ENCODE data around the gene KIFBP. TPM values are rescaled to one million over a fixed set of nuclear protein-coding genes. Genes with fewer than 3 reads are reported as not detected.
A peak's percentile ranks its signal among the peaks of the same experiment; 100 is the strongest.

KIFBP gene
- total RNA-seq, 1 experiment from 2014 or later, result 35.2 TPM

DNA sequence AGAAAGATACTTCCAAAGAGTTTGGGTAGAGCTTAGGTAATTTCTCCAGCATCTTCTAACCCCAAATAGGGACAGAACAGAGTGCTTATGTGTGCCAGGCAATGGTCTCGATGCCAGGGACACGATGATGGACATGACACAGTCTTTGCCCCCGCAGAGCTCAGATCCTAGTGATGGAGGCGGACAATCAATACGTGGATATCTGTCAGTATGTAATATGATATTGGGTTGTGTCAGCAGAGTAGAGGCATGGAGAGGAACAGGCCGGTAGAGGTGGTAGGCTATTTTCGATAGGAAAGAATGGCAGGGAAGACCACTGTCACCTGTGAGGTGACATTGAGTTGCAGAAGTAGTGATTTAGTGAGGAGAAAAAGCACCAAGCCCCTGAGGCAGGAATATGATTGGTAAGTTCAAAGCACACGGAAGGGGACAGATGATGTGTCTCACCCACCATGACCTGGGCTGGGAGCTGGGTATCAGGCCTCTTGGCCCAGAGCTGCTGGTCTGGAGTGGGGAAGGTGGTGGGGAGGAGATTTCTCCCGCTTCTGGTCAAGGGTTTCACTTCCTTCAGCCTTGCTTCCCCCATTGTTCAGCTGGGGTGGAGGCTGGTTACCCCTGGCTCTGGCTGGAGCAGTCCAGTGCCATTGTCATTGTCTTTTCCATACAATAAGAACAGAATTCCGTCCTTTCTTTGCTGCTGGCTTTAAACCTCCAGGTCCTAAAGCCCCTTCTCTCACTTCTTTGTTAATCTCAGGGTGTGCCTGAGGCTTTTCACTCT is 63.3 kb downstream of the KIFBP start:
- no peak for DNase-seq (ENCODE audit: low spot score)

DNA sequence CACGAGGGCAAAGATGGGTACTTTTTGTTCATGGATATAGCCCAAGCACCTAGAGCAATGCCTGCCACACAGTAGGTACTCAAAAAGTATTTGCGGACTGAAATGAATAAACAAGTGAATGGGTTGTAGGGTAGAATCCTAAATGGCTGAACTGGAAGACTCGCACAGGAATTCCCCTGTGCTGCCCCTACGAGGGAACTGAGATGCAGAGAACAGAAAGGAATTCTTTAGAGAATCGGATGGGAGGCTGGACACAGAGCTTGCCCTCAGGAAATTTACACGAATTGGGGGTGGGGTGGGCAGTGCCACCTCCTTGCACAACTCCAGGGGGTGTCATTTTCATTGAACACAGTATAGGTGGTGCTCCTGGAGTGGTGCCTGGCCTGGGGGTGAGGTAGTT is 64.1 kb downstream of the KIFBP start:
- DNase-seq (ENCODE audit: low spot score), result no peak

DNA sequence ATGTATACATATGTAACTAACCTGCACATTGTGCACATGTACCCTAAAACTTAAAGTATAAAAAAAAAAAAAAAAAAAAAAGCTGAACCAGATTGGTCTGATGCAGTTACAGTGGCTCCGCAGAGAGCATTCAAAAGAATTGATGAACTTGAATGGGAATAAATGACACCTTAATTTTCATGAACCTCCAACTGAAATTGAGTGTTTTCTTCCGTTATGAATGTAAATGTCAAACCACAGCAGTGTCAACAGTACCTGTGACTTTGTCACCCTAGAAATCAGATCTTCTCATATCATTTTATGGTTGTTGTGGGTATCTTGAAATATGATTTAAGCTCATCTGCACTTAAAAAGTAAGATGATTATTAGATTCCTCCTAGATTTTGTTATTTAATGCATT is 66.6 kb downstream of the KIFBP start:
- DNase-seq (ENCODE audit: low spot score), result no peak

DNA sequence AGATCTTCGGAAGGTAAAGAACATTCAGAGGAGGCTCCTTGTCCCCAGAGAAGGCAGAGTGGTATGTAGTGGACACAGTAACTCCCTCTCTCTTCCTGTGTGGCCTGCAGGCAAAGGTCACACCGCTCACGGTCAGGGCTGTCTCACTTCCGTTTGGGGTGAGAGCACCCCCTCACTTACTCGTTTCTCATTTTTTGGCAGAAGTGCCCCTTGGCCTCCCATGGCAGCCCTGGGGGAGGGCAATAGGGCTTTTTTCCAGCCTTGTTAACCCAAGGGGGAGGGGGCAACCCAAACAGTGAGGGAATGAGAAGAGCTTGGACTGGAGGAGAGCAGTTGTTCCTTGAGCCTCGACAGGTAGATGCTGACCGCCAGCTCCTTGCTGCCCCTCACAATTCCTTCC is 67.5 kb downstream of the KIFBP start:
- no peak for DNase-seq (ENCODE audit: low spot score)

DNA sequence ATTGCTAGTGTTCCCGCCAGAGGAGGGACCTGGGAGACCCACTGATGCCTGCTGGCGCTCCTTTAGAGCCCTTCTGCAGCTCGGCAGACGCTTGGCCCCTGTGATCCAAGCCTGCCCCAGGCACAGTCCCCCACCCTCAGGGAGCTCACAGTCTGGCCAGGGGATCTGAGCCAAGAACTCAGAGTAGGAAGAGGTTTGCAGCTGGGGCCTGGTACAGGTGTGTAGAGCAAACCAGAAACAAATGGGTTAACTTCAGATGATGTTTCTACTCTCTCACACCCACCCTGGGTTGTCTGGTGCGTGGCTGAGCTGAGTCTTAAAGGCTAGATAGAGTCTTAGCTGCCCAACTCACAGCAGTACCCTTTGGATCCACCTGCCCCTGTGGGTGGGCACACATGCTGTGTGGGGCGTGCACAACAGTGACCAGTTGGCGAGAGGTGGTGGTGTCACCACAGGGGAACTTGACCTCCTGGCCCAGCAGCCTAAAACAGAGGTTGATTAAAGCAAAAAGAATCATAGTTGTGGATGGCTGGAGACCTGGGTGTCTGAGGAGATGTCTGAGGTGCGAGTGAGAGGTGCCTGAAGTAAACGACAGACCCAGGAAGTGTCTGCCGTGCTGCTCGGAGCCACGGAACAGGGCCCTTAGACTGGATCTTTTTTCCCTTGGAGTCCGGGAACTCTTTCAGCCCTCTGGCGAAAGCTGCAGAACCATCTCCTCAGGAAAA is 68.1 kb downstream of the KIFBP start:
- no peak for DNase-seq (ENCODE audit: low spot score)

DNA sequence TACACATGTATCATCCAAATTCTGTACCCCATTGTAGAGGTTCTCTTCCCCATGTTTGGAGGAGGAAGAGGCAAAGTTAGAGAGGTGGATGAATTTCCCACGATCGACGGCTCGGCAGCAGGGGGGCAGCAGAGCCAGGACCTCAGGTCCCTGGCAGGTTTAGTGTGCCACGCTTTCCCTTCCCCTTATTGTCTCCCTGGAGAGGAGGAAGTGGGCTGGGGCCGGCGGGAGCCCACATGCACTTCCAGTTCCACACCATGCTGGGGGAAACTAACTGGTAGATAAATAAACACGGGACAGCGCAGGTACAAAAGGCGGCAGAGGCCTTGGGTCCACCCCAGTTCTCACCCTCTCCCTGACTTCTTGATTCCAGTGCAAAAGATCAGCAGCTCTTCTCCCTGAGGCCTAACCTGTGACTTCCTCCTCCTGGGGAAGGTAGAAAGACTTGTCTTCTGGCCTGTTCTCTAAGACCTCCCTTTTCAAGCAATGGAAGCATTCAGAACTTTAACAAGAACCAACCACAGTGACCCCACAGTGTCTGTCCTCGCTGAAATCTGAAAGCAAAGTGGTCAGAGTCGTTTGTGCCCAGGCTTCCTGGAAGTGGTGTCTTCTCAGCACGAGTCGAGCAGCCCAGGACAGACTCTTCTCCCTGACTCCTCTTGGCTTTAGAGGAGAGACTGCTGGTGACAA is 68.8 kb downstream of the KIFBP start:
- DNase-seq (ENCODE audit: low spot score), result no peak

DNA sequence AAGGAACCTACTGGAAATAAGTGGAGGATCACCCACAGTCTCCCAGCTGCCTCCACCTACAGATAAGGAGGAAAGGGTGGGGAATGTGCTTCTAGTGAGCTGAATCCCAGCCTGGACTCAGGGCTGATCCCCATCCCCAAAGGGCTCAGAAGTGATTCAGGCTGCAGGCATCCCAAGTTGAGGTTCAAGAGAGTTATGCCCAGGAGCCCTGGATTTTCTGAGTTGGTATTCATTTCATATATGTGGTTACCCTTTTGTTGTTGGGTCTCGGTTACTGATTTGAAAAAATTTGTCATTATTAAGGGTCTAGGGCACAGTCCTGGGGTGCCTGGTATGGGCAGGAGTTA is 69.3 kb downstream of the KIFBP start:
- DNase-seq (ENCODE audit: low spot score), result no peak

DNA sequence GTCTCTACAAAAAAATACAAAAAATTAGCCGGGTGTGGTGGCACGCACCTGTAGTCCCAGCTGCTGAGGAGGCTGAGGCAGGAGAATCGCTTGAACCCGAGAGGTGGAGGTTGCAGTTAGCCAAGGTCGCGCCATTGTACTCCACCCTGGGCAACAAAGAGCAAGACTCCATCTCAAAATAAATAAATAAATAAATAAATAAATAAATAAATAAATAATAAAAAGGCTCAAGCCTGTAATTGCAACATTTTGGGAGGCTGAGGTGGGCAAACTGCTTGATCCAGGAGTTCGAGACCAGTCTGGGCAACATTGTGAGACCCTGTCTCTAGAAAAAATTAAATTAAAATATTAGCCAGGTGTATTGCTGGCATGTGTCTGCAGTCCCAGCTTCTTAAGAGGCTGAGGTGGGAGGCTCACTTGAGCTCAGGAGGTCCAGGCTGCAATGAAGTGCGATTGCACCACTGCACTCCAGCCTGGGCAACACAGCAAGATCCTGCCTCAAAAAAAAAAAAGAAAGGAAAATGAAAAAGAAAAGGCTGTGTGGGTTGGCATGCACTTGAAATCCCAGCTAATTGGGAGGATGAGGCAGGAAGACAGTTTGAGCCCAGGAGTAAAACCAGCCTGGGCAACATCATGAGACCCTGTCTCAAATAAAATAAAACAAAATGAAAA is 71.7 kb downstream of the KIFBP start:
- DNase-seq (ENCODE audit: low spot score), result no peak

DNA sequence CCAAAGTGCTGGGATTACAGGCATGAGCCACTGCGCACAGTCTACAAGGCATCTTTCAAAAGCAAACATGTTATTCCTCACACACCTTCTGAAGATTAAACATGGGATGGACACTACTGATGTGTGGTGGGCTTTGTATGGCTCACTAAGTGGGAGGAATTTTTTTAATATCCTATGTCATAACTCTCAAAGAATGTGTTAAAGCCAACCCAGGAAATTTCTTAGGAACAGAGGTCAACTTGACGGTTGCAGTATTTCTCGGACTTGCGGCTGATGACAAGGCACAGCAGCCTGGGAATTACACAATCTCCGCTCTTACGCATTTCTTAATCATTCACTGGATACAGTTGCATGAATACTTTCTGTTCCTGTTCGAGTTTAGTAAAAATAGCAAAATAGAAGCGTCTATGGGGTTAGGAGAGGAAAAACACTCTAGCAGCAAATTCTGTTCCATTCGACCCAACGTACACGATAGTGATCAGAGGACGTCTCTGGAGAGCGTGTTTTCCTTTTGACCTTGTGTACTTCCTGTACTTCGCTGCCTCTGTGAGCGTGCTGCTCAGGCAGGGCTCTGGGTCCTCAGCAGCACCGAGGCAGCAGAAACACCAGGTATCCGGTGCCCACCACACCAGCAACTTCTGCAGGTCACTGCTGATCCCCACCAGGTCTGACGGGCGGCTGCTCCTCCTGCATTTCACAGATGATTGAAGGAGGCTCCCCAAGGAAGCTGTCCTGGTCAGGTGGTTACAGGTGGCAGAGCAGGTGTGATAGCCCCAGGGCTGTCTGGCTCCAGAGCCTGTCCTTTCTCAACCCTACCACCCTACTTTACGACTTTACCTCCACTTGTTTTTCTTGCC is 72.9 kb downstream of the KIFBP start:
- DNase-seq (ENCODE audit: low spot score), result peak; percentile 87

DNA sequence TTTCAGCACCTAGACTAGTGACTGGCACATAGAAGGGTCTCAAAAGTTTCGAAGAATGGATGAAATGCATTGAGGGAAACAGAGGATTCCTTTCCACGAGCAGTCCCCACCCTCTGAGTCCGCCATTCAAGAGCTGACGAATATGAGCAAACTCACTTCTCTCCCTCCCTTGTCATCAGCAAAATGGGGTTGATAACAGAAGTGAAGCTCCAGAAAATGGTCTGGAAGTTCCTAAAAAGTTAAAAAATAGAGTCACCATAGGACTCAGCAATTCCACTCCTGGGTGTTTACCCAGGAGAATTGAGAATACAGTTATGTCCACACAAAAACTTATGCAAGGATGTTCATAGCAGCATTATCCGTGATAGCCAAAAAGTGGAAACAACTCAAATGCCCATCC is 74.3 kb downstream of the KIFBP start:
- DNase-seq (ENCODE audit: low spot score), result no peak

DNA sequence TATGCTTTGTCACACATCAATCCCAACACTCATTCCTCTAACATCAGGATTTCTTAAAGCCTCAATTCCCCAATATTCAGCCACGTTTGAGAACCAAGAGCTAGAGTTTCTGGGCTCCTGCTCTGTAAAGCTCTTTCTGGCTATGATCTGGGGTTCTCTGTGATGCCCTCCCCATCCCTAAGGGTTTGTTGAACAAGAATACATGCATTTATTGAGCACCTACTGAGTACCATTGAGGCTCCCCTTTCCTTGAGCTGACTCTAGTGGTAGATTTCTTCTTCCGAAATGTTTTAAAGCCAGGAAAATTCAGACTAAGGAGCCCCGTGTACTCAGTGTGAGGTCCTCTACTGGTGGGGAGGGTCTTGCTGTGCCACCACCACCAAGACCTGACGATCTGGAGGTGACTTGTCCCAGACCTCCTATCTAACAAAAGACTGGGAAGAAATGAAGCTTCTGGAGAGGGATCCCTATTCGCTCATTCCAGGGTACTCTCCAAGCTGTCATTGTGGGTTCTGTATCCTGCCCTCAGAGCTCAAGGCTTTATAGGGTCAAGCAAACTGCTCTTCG is 76.2 kb downstream of the KIFBP start:
- no peak for DNase-seq (ENCODE audit: low spot score)

DNA sequence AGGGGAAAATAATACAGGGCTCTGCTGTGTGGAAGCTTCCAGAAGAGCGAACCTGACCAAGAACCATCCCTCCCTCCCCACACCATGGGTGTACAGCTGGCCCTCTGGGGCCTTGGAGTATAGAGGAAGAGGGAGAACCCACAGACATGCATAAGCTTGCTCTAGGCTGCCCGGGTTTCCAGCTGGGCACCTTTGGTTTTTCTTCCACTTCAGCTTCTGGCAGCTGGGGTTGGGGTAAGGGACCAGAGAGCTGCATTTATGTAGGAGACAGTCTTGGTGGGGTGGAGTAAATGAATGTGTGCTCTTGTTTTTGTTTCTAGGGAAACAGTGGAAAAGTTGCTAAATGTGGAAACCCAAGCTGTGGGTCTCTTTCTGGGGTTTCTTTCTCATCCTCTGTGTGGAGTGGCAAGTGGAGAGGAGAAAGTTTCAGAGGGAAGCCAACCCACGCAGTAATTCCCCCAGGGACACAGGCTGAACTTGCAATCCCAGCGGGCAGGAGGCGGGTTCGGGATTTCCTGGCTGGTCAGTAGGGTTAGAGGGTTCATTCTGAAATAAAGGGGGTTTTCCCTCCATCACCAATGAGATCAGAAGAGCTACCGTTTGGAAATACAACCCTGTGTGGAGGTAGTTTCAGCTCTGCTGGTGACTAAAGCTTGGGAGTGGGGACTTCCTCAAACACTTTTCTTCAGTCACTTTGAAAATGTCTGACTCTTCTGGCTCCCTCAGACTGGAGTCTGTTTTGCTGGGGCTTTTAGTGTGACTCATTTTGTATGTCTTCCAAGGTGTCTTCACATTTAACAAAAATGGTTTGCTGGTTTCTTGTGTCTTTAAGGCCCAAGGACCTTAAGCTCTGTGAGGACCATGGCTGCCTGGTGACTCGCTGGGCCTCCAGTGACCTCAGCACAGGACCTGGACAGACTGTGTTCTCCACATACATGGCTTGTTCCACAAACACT is 77.1 kb downstream of the KIFBP start:
- DNase-seq (ENCODE audit: low spot score), result no peak

Other genes with a start within 250 kb of the KIFBP start
- gene STOX1, start 161.3 kb upstream of the KIFBP start, total RNA-seq (2014; rRNA removed; shearing (Covaris generic)), result 0.52 and 0.66 TPM in 2 replicates
- gene DDX50, start 87.5 kb upstream of the KIFBP start, total RNA-seq (2014; rRNA removed; shearing (Covaris generic)), result 41.2 and 42.5 TPM in 2 replicates
- 61.5 and 78.2 TPM in 2 replicates for gene DDX21, start 32.6 kb upstream of the KIFBP start, total RNA-seq (2014; rRNA removed; shearing (Covaris generic))
- gene SRGN, start 99.3 kb downstream of the KIFBP start, total RNA-seq (2014; rRNA removed; shearing (Covaris generic)), result 3.9 and 5.0 TPM in 2 replicates
- 25.9 and 40.2 TPM in 2 replicates for gene VPS26A, start 135.4 kb downstream of the KIFBP start, total RNA-seq (2014; rRNA removed; shearing (Covaris generic))
- gene SUPV3L1, start 191.4 kb downstream of the KIFBP start, total RNA-seq (2014; rRNA removed; shearing (Covaris generic)), result 25.0 and 34.0 TPM in 2 replicates
- 0.16 and 0.23 TPM in 2 replicates for gene HKDC1, start 231.5 kb downstream of the KIFBP start, total RNA-seq (2014; rRNA removed; shearing (Covaris generic))